HCT116 (cell line): Measurements from ENCODE around the gene EVX1. TPM values are rescaled to one million over a fixed set of nuclear protein-coding genes. Genes with fewer than 3 reads are reported as not detected.

Source experiments
- ATAC-seq: fragments of 200-7000 bp; cut with Tn5 transposase; 2 replicates; pipeline ENCODE4 v1.9.1; 2020; ENCODE audit warnings: mild to moderate bottlenecking, moderate library complexity
- BruUV-seq: library from RNA; stranded (reverse); fragments of 400-500 nt; replicated peaks from 2 replicates; lab custom pipeline; 2021; lab: Mats Ljungman, UMichigan
- CTCF ChIA-PET: fragments of 300-600 bp; sonication (Branson Sonifier 250); formaldehyde crosslinking; loops from one replicate; lab custom pipeline; 2021; ENCODE audit warnings: antibody characterized with exemption; lab: Charles Lee
- POLR2A ChIA-PET: fragments of 300-600, 350-600 bp; sonication (Branson Sonifier 250); formaldehyde crosslinking; loops from one replicate; lab custom pipeline; 2021; ENCODE audit warnings: antibody characterized with exemption; lab: Charles Lee
- RAD21 ChIA-PET, 2 experiments: fragments of 300-600 bp; sonication (Branson Sonifier 250); formaldehyde crosslinking; loops; one replicate each; lab custom pipeline; 2023; ENCODE audit warnings: low total read pairs in 2 of 2; ENCODE audit not compliant: uncharacterized antibody in 2 of 2, unreplicated experiment in 2 of 2, low non-redundant PET in 1 of 2; lab: Charles Lee
- DNase-seq: peaks from one replicate; pipeline ENCODE4 v3.0.0-alpha.2; 2010; ENCODE audit warnings: low read depth, low spot score
- H2AFZ ChIP-seq: fragments of 200-600 bp; shearing (Covaris generic), sonication (generic); 2 replicates; pipeline ENCODE4 v1.6.1; 2017; ENCODE audit warnings: low read depth, mixed run types, mixed read lengths, antibody characterized with exemption, low read length; ENCODE audit not compliant: poor library complexity, severe bottlenecking
- H3K27ac ChIP-seq: 2 replicates; pipeline ENCODE4 v1.5.1; 2012; ENCODE audit warnings: low read depth, low read length
- H3K27me3 ChIP-seq: fragments of 200-600 bp; sonication (generic); 2 replicates; pipeline ENCODE4 v1.6.1; 2016; ENCODE audit warnings: mixed run types, low read length, mixed read lengths; ENCODE audit not compliant: insufficient read depth
- H3K36me3 ChIP-seq, 2 experiments: fragments of 200-500 bp in 1 of 2; fragments of 200-600 bp in 1 of 2; sonication (Bioruptor generic) in 1 of 2; sonication (generic) in 1 of 2; 2 replicates each; pipeline versions ENCODE4 v1.5.1 to v1.6.1; 2014 to 2016; ENCODE audit warnings: low read length in 2 of 2, inconsistent platforms in 1 of 2, mixed read lengths in 1 of 2, mixed run types in 1 of 2; ENCODE audit not compliant: insufficient read depth in 2 of 2, control insufficient read depth in 1 of 2
- H3K4me1 ChIP-seq, 2 experiments: fragments of 200-600 bp in 1 of 2; sonication (generic) in 1 of 2; 2 replicates each; pipeline versions ENCODE4 v1.5.1 to v1.6.1; 2012 to 2017; ENCODE audit warnings: low read length in 2 of 2, inconsistent platforms in 1 of 2, mild to moderate bottlenecking in 1 of 2, mixed read lengths in 1 of 2, mixed run types in 1 of 2, moderate library complexity in 1 of 2; ENCODE audit not compliant: insufficient read depth in 2 of 2, control insufficient read depth in 1 of 2
- H3K4me2 ChIP-seq: fragments of 200-600 bp; sonication (generic); 2 replicates; pipeline ENCODE4 v1.6.1; 2017; ENCODE audit warnings: mixed run types, low read length, mixed read lengths
- H3K4me3 ChIP-seq, 2 experiments: fragments of 200-600 bp in 1 of 2; sonication (generic) in 1 of 2; replicated peaks in 1 of 2; 2 replicates each; pipeline ENCODE4 v1.5.1; 2011 to 2016; ENCODE audit warnings: low read length in 2 of 2, control low read depth in 1 of 2, low read depth in 1 of 2, mild to moderate bottlenecking in 1 of 2, mixed read lengths in 1 of 2, mixed run types in 1 of 2
- H3K79me2 ChIP-seq: fragments of 200-600 bp; sonication (generic); 2 replicates; pipeline ENCODE4 v1.6.1; 2017; ENCODE audit warnings: mild to moderate bottlenecking, mixed run types, low read length, moderate library complexity, mixed read lengths; ENCODE audit not compliant: insufficient read depth
- H3K9ac ChIP-seq: fragments of 200-600 bp; sonication (generic); 2 replicates; pipeline ENCODE4 v1.6.1; 2016; ENCODE audit warnings: low read length, mixed read lengths
- H3K9me2 ChIP-seq: fragments of 200-600 bp; sonication (generic), shearing (Covaris generic); 2 replicates; pipeline ENCODE4 v1.6.1; 2017; ENCODE audit warnings: mixed run types, mild to moderate bottlenecking, moderate library complexity; ENCODE audit not compliant: insufficient read depth
- H3K9me3 ChIP-seq, 2 experiments: fragments of 200-500 bp in 1 of 2; fragments of 200-600 bp in 1 of 2; sonication (Bioruptor generic) in 1 of 2; sonication (generic) in 1 of 2; 2 replicates each; pipeline ENCODE4 v1.6.1; 2014 to 2017; ENCODE audit warnings: low read length in 2 of 2, mixed read lengths in 2 of 2, inconsistent platforms in 1 of 2, low read depth in 1 of 2, mild to moderate bottlenecking in 1 of 2, mixed run types in 1 of 2, moderate library complexity in 1 of 2; ENCODE audit not compliant: control insufficient read depth in 1 of 2, insufficient read depth in 1 of 2
- H4K20me1 ChIP-seq: fragments of 200-600 bp; sonication (generic), shearing (Covaris generic); 2 replicates; pipeline ENCODE4 v1.6.1; 2017; ENCODE audit warnings: mixed run types, mild to moderate bottlenecking, moderate library complexity; ENCODE audit not compliant: insufficient read depth
- CEBPB ChIP-seq: IDR thresholded peaks from 2 replicates; pipeline ENCODE4 v1.6.1; 2012; ENCODE audit warnings: low read depth
- CTCF ChIP-seq, 3 experiments: fragments of 200-600 bp in 1 of 3; sonication (generic) in 1 of 3; IDR thresholded peaks in 2 of 3; conservative IDR thresholded peaks in 1 of 3; 2 replicates each; pipeline ENCODE4 v1.5.1; 2012 to 2017; ENCODE audit warnings: low read depth in 2 of 3, low read length in 2 of 3, antibody characterized with exemption in 1 of 3, borderline replicate concordance in 1 of 3, control low read depth in 1 of 3, mild to moderate bottlenecking in 1 of 3, mixed read lengths in 1 of 3, mixed run types in 1 of 3, moderate library complexity in 1 of 3; ENCODE audit not compliant: insufficient read depth in 1 of 3
- EZH2 ChIP-seq: fragments of 200-600 bp; sonication (generic); IDR thresholded peaks from 2 replicates; pipeline ENCODE4 v1.6.1; 2017; ENCODE audit warnings: antibody characterized with exemption, mixed run types
- RAD21 ChIP-seq: IDR thresholded peaks from 2 replicates; pipeline ENCODE4 v1.6.1; 2012; ENCODE audit warnings: low read depth, mild to moderate bottlenecking
- TCF7L2 ChIP-seq: IDR thresholded peaks from 2 replicates; pipeline ENCODE4 v1.7.0; 2011; ENCODE audit warnings: borderline replicate concordance, inconsistent platforms; ENCODE audit not compliant: insufficient read depth, insufficient read length; ENCODE audit errors: extremely low read depth
- YY1 ChIP-seq: IDR thresholded peaks from 2 replicates; pipeline ENCODE4 v1.6.1; 2011; ENCODE audit warnings: low read length, low read depth, moderate library complexity, mild to moderate bottlenecking; ENCODE audit not compliant: insufficient replicate concordance; ENCODE audit errors: extremely low read depth
- ZFX ChIP-seq: fragments of 450-650 bp; IDR thresholded peaks from 2 replicates; pipeline ENCODE4 v1.6.1; 2017
- intact Hi-C: fragments of 100-400 bp; cut with micrococcal nuclease; formaldehyde crosslinking; loops from 2 replicates; pipeline ENCODE4 v1.10.0; 2022
- total RNA-seq: library from RNA; stranded (reverse); gene quantifications from one replicate; pipeline ENCODE4 v1.2.1, GENCODE V29; 2021; ENCODE audit not compliant: unreplicated experiment

The EVX1 gene
- total RNA-seq, 1 experiment from 2014 or later: 0.25 TPM

- no peaks in the 10 kb centered on the region for H3K79me2 ChIP-seq
- peak; percentile 33; the same call in 1 of the 2 replicates for ATAC-seq
- peak overlapping the region; percentile 78 for H3K4me2 ChIP-seq
- no peaks in the 10 kb centered on the region for H3K9me3 ChIP-seq
- peak overlapping the region in 1 of 2 experiments; percentile 43; a peak in 1 of 4 replicates for H3K4me3 ChIP-seq
- H4K20me1 ChIP-seq: no peaks in the 10 kb centered on the region
- TF ChIP-seq EZH2 (no peak), ZFX (peak; percentile 2; the same call in 1 of the 2 replicates)
- RAD21 ChIA-PET: no interaction called here
- H3K9me2 ChIP-seq: no peaks in the 10 kb centered on the region
- H3K4me1 ChIP-seq: peaks cover 4 to 14% of the 10 kb centered on the region in 2 experiments; a peak in 3 of 4 replicates
- no peak overlapping the region for H3K27ac ChIP-seq
- BruUV-seq: no TSS peak
- H2AFZ ChIP-seq: peak overlapping the region; percentile 99
- no peak overlapping the region for H3K9ac ChIP-seq
- no peaks in the 10 kb centered on the region for H3K27me3 ChIP-seq
- CTCF ChIA-PET: interaction anchor here (0.7 to 1.6 kb wide), 6 partner anchors 10 to 810 kb away, joined by 3 to 8 read pairs (median 4); partner anchors contain the start of gene HOXA13
- no peak for DNase-seq
- POLR2A ChIA-PET: interaction anchor here (1.0 kb wide), 1 partner anchor 12 kb away, joined by 3 read pairs; no protein-coding TSS in a partner anchor
- intact Hi-C loops: loop anchor here (1.0 to 2.0 kb wide), 2 partner anchors 366 to 565 kb away; no protein-coding TSS in a partner anchor
- H3K36me3 ChIP-seq: no peaks in the 10 kb centered on the region
These were observed 32.6 kb upstream of the EVX1 start for GRCh38 chr7:27209933-27210440.

- no peak overlapping the region for H3K27ac ChIP-seq
- H3K9me3 ChIP-seq: no peaks in the 10 kb centered on the region
- no peaks in the 10 kb centered on the region for H3K9me2 ChIP-seq
- peak; percentile 75 to 80 (median 78) for TF ChIP-seq CTCF (IDR thresholded peaks at IDR 0.05 in 2 of 3, conservative IDR thresholded peaks at IDR 0.05 in 1 of 3; ENCODE audit: borderline replicate concordance in 1 of 3, insufficient read depth in 1 of 3, low read depth in 2 of 3, low read length in 2 of 3)
- TF ChIP-seq CEBPB: no peak
- TF ChIP-seq TCF7L2: peak; percentile 75
- TF ChIP-seq RAD21: peak; percentile 80
- TF ChIP-seq YY1: no peak
- no peaks in the 10 kb centered on the region for H3K27me3 ChIP-seq
- H3K79me2 ChIP-seq: no peaks in the 10 kb centered on the region
- peak overlapping the region; percentile 28 to 43 for H3K4me3 ChIP-seq
- peaks cover 4 to 14% of the 10 kb centered on the region in 2 experiments; a peak in 3 of 4 replicates for H3K4me1 ChIP-seq
- no peaks in the 10 kb centered on the region for H3K36me3 ChIP-seq
- RAD21 ChIA-PET: no interaction called here
- BruUV-seq: no TSS peak
- H4K20me1 ChIP-seq: no peaks in the 10 kb centered on the region
- peak overlapping the region; percentile 78 for H3K4me2 ChIP-seq
- peak; percentile 95 for ATAC-seq
- peak overlapping the region; percentile 99 for H2AFZ ChIP-seq
- intact Hi-C loops: loop anchor here (1.0 to 2.0 kb wide), 2 partner anchors 366 to 564 kb away; no protein-coding TSS in a partner anchor
- DNase-seq: no peak
- H3K9ac ChIP-seq: 0 out of 2 replicates have a peak overlapping the region, but pooled peaks have one; percentile 19
- POLR2A ChIA-PET: interaction anchor here (1.0 kb wide), 1 partner anchor 11 kb away, joined by 3 read pairs; no protein-coding TSS in a partner anchor
- CTCF ChIA-PET: interaction anchor here (0.8 to 1.3 kb wide), 6 partner anchors 119 to 809 kb away, joined by 3 to 8 read pairs (median 4); no protein-coding TSS in a partner anchor
These were observed 32.0 kb upstream of the EVX1 start for GRCh38 chr7:27210441-27211083.
